OCI-LY1 (cell line): Measurements from ENCODE around the gene SELP.

Experiments used
- H2AFZ ChIP-seq: fragments of 200-600 bp; sonication (generic), shearing (Covaris generic); 2 replicates; pipeline ENCODE4 v1.6.0; 2014; ENCODE audit warnings: antibody characterized with exemption, mild to moderate bottlenecking, low read length
- H3F3A ChIP-seq: fragments of 200-600 bp; sonication (generic), shearing (Covaris generic); 2 replicates; pipeline ENCODE4 v1.6.0; 2014; ENCODE audit warnings: mild to moderate bottlenecking, antibody characterized with exemption, low read length, moderate library complexity; ENCODE audit not compliant: insufficient read depth
- H3K27ac ChIP-seq: fragments of 200-600 bp; sonication (generic); 2 replicates; pipeline ENCODE4 v1.5.1; 2014; ENCODE audit warnings: low read length, mixed run types, mild to moderate bottlenecking, low read depth; ENCODE audit not compliant: poor library complexity, severe bottlenecking
- H3K27me3 ChIP-seq: fragments of 200-600 bp; sonication (generic); 2 replicates; pipeline ENCODE4 v1.6.0; 2014; ENCODE audit warnings: antibody characterized with exemption, mild to moderate bottlenecking, low read length, moderate library complexity; ENCODE audit not compliant: insufficient read depth
- H3K36me3 ChIP-seq: fragments of 200-600 bp; sonication (generic); 2 replicates; pipeline ENCODE4 v1.6.1; 2014; ENCODE audit warnings: mild to moderate bottlenecking, antibody characterized with exemption, low read length, moderate library complexity, mixed read lengths; ENCODE audit not compliant: insufficient read depth
- H3K4me1 ChIP-seq: fragments of 200-600 bp; sonication (generic); 2 replicates; pipeline ENCODE4 v1.5.1; 2014; ENCODE audit warnings: mild to moderate bottlenecking, low read length, moderate library complexity; ENCODE audit not compliant: insufficient read depth, severe bottlenecking
- H3K4me2 ChIP-seq: fragments of 200-600 bp; sonication (generic), shearing (Covaris generic); 2 replicates; pipeline ENCODE4 v1.6.1; 2014; ENCODE audit warnings: low read length
- H3K4me3 ChIP-seq: fragments of 200-600 bp; sonication (generic); 2 replicates; pipeline ENCODE4 v1.5.1; 2014; ENCODE audit warnings: low read length, low read depth, mild to moderate bottlenecking, mixed read lengths; ENCODE audit not compliant: poor library complexity, severe bottlenecking
- H3K79me2 ChIP-seq: fragments of 200-600 bp; shearing (Covaris generic); 2 replicates; pipeline ENCODE4 v1.6.1; 2016; ENCODE audit warnings: mixed run types, low read length, mixed read lengths; ENCODE audit not compliant: insufficient read depth
- H3K9ac ChIP-seq: fragments of 200-600 bp; sonication (generic), shearing (Covaris generic); 2 replicates; pipeline ENCODE4 v1.6.1; 2014; ENCODE audit warnings: mild to moderate bottlenecking, low read length, mixed read lengths
- H3K9me2 ChIP-seq: fragments of 200-600 bp; sonication (generic), shearing (Covaris generic); 2 replicates; pipeline ENCODE4 v1.6.1; 2014; ENCODE audit warnings: low read depth, mild to moderate bottlenecking, low read length, mixed read lengths
- H3K9me3 ChIP-seq: fragments of 200-600 bp; shearing (Covaris generic); 2 replicates; pipeline ENCODE4 v1.6.1; 2014; ENCODE audit warnings: low read length, mixed read lengths
- H4K20me1 ChIP-seq: fragments of 200-600 bp; sonication (generic), shearing (Covaris generic); 2 replicates; pipeline ENCODE4 v1.6.0; 2016; ENCODE audit warnings: mild to moderate bottlenecking, low read length; ENCODE audit not compliant: insufficient read depth
- EZH2 ChIP-seq: fragments of 200-600 bp; sonication (generic), shearing (Covaris generic); IDR thresholded peaks from 2 replicates; pipeline ENCODE4 v1.8.0; 2017; ENCODE audit warnings: borderline replicate concordance, mixed run types, mild to moderate bottlenecking, antibody characterized with exemption, low read length, moderate library complexity, mixed read lengths
- TF ChIP-seq, protein P1 (sequence below): fragments of 200-600 bp; sonication (generic), shearing (Covaris generic); IDR thresholded peaks from 2 replicates; pipeline ENCODE4 v1.5.1; 2017; ENCODE audit warnings: mild to moderate bottlenecking, antibody characterized with exemption, low read length, moderate library complexity, mixed read lengths

Gene SELP

DNA sequence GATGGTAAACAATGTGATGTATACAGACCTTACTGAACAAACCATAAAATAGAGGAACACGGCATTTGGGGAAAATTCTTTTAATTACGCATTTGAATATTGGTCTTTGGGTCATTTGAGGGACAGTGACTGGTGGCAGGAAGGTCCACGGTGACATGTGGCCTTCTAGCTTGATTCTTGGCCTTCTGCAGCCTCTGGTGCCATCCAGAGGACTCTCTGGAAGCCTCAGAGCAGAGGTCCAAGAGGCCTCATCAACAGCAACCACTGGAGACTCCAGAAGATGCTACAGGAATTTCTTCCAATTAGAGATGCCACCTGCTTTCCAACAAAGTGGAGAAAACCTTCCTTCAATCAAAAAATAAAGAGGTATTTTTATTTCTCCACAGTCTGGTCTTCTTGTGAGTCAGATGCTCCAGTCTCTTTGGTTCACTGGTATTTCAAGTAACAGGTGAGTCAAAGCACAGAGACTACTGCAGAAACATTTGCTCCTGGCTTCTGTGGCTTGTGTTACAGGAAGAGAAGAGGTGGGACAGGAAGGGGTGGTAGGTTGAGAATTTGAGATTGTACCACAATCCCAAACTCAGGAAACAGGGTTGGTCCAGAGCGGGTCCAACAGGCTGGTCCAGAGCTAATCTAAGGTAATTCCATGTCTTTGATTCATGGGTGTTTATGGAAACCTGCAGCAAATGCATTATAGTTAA, 41.0 kb downstream of the SELP start:
- Histone ChIP-seq H3K4me3 (no peak overlapping the region), H3K4me2 (no peak overlapping the region), H3K27ac (no peak overlapping the region), H3K79me2 (no peaks in the 10 kb centered on the region), H3K36me3 (no peaks in the 10 kb centered on the region), H3F3A (no peaks in the 10 kb centered on the region), H3K9ac (no peak overlapping the region), H3K27me3 (no peaks in the 10 kb centered on the region), H3K9me3 (no peaks in the 10 kb centered on the region), H4K20me1 (no peaks in the 10 kb centered on the region), H3K9me2 (no peaks in the 10 kb centered on the region), H2AFZ (no peak overlapping the region), H3K4me1 (no peaks in the 10 kb centered on the region)
- no peak for TF ChIP-seq EZH2
- TF ChIP-seq, protein P1, sequence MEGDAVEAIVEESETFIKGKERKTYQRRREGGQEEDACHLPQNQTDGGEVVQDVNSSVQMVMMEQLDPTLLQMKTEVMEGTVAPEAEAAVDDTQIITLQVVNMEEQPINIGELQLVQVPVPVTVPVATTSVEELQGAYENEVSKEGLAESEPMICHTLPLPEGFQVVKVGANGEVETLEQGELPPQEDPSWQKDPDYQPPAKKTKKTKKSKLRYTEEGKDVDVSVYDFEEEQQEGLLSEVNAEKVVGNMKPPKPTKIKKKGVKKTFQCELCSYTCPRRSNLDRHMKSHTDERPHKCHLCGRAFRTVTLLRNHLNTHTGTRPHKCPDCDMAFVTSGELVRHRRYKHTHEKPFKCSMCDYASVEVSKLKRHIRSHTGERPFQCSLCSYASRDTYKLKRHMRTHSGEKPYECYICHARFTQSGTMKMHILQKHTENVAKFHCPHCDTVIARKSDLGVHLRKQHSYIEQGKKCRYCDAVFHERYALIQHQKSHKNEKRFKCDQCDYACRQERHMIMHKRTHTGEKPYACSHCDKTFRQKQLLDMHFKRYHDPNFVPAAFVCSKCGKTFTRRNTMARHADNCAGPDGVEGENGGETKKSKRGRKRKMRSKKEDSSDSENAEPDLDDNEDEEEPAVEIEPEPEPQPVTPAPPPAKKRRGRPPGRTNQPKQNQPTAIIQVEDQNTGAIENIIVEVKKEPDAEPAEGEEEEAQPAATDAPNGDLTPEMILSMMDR, result no peak

DNA sequence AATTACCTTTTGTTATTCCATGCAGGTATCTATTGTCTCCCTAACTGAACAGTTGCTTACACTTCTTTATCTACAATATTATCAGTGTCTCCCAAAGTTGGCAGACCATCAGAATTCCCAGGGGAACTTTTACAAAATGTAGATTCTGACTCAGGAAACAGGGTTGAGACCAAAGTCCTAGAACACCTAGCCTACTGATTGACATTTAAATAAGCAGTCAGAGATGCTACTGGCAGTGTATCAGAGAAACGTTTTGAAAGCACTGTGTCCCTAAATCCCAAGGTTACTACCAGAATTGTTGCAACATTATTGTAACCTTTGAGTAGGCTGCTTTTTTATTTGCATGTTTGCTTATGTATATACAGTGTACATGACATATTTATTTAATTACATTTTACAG, 41.8 kb downstream of the SELP start:
- H3K4me3 ChIP-seq, result no peak overlapping the region
- no peaks in the 10 kb centered on the region for H4K20me1 ChIP-seq
- no peaks in the 10 kb centered on the region for H3K36me3 ChIP-seq
- H2AFZ ChIP-seq, result no peak overlapping the region
- no peaks in the 10 kb centered on the region for H3K9me2 ChIP-seq
- no peaks in the 10 kb centered on the region for H3K4me1 ChIP-seq
- H3F3A ChIP-seq, result no peaks in the 10 kb centered on the region
- H3K27me3 ChIP-seq, result no peaks in the 10 kb centered on the region
- H3K79me2 ChIP-seq, result no peaks in the 10 kb centered on the region
- TF ChIP-seq, protein P1, result no peak
- TF ChIP-seq EZH2, result no peak
- H3K9me3 ChIP-seq, result no peaks in the 10 kb centered on the region
- no peak overlapping the region for H3K9ac ChIP-seq
- H3K4me2 ChIP-seq, result no peak overlapping the region
- H3K27ac ChIP-seq, result no peak overlapping the region

DNA sequence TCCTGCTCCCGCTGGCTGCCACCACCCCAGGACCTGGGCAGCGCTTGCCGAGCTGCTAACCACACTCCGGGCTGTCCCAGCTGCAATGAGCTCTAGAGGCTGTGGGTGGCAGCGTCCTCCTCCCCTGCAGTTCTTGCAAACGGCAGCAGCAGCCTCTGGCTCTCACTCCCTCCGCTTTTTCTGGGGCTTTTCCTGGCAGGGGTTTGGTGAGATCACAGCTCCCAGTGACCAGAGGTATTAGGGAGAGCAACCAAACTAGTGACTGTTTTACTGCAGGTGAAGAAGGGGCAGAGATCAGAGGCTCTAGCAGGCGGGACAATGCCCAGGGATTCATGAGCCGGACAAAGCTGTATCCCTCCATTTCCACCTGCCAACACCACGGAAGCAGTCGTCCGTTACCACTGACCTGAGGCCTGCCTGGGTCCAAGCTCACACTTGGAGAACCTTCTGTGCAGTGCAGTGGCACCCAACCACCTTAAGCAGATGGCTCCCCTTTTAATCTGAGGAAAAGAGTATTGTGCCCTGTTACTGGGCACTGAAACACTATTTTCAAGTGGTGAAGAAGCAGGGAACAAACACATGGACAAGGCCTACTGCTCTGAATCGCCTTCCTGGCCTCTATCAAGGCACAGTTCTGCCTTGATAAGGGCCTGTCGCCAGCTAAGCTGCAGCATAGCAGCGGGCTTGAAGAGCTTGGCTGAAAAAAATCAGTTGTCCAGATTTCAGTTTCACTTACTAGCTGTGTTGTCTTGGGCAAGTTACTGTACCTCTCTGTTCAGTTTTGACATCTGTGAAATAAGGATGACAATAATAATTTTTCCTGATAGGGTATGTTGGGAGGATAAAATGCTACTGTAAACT, 43.3 kb downstream of the SELP start, which contains the start of gene F5:
Gene F5 (minus strand): TSS at position 87 of the 861 bp plus-strand sequence. CDS start 95 bp downstream, outside the sequence.
- H3K4me3 ChIP-seq, result no peak within 1 kb of the TSS
- peak within 1 kb of the TSS; percentile 33; the same call in 1 of the 2 replicates for H3K4me2 ChIP-seq
- TF ChIP-seq, protein P1, result peak; percentile 56
- no peak for TF ChIP-seq EZH2
- H3F3A ChIP-seq, result no peaks in the 10 kb centered on the region
- no peaks in the 10 kb centered on the region for H3K9me2 ChIP-seq
- no peaks in the 10 kb centered on the region for H3K27me3 ChIP-seq
- no peak within 1 kb of the TSS for H3K27ac ChIP-seq
- no peaks in the 10 kb centered on the region for H3K79me2 ChIP-seq
- no peaks in the 10 kb centered on the region for H3K9me3 ChIP-seq
- H3K9ac ChIP-seq, result no peak within 1 kb of the TSS
- H4K20me1 ChIP-seq, result no peaks in the 10 kb centered on the region
- H3K4me1 ChIP-seq, result no peaks in the 10 kb centered on the region
- no peaks in the 10 kb centered on the region for H3K36me3 ChIP-seq
- no peak within 1 kb of the TSS for H2AFZ ChIP-seq
